ENCODE results near the gene LPP. TPM values are rescaled to one million over a fixed set of nuclear protein-coding genes. Genes with fewer than 3 reads are reported as not detected.

The LPP gene
- total and polyA plus RNA-seq, 9 of the 15 experiments (the other 6 are each of a cell fraction or from before 2014, with no cell fraction given): 0.07 to 0.18 TPM; not detected in 7

DNA sequence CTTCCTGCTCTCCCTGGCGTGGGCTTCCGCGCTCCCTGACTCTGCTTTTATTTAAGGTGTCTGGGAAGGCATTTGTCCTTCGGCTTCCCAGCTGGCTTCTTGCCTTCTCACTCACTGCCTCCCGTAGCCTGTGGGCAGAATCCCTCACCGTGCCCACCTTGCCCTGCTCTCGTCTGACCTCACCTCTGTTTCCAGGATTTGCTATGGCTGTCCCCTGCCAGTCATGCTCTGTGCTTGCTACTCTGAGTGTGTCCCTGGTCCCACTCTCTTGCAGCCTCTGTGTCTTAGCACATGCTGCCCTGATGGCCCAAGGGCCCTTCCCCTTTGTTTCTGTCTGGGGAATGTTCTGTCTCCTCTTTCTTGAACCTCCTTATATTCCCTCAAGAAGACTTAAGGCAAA is 26.2 kb downstream of the LPP start:
- BruUV-seq (replicated peaks): no TSS peak
- no peaks in the 10 kb centered on the region for H4K20me1 ChIP-seq (replicated peaks; ENCODE audit: control insufficient read depth, insufficient read depth, low read length)
- TF ChIP-seq SAFB2 (IDR thresholded peaks at IDR 0.05; ENCODE audit: borderline replicate concordance, low read depth, low read length, severe bottlenecking) (no peak), SMARCC2 (IDR thresholded peaks at IDR 0.05; ENCODE audit: low read depth) (no peak), BACH1 (tag; IDR thresholded peaks at IDR 0.05) (no peak), KLF10 (CRISPR knock-in tag; IDR thresholded peaks at IDR 0.05) (no peak), ZC3H8 (IDR thresholded peaks at IDR 0.05) (no peak), TEAD2 (tag; IDR thresholded peaks at IDR 0.05) (no peak), ZKSCAN3 (CRISPR knock-in tag; IDR thresholded peaks at IDR 0.05) (no peak), RBM22 (IDR thresholded peaks at IDR 0.05; ENCODE audit: low read depth, low read length, poor library complexity, severe bottlenecking) (no peak), ZNF324 (CRISPR knock-in tag; IDR thresholded peaks at IDR 0.05) (no peak), YY1 (IDR thresholded peaks at IDR 0.05; ENCODE audit: borderline replicate concordance in 1 of 3, control insufficient read depth in 1 of 3, extremely low read depth in 1 of 3, insufficient read depth in 3 of 3, insufficient read length in 1 of 3, insufficient replicate concordance in 2 of 3, low read depth in 1 of 3, low read length in 2 of 3) (no peak), KHSRP (IDR thresholded peaks at IDR 0.05) (no peak), KLF13 (tag; IDR thresholded peaks at IDR 0.05; ENCODE audit: borderline replicate concordance, low read depth) (no peak), SNRNP70 (optimal IDR thresholded peaks at IDR 0.05; ENCODE audit: low read depth, low read length) (no peak), E2F1 (CRISPR knock-in tag; IDR thresholded peaks at IDR 0.05) (no peak), SMAD2 (IDR thresholded peaks at IDR 0.05; ENCODE audit: low read depth, low read length) (no peak), ZNF507 (tag; conservative IDR thresholded peaks at IDR 0.05) (no peak), RFX5 (IDR thresholded peaks at IDR 0.05; ENCODE audit: low read depth, low read length) (no peak), ZKSCAN1 (IDR thresholded peaks at IDR 0.05; ENCODE audit: low read depth, low read length) (no peak)
- no peak overlapping the region for H3K9ac ChIP-seq (ENCODE audit: insufficient read depth in 1 of 2, low read depth in 2 of 2, low read length in 2 of 2)
- FAIRE-seq (no peak), DNase-seq (ENCODE audit: extremely low read depth in 1 of 4, low spot score in 3 of 4) (no peak), ATAC-seq (no peak)
- H3K4me1 ChIP-seq (replicated peaks in 1 of 2; ENCODE audit: control insufficient read depth in 2 of 2, insufficient read depth in 2 of 2, low read length in 2 of 2): no peaks in the 10 kb centered on the region
- intact Hi-C loops (cut with micrococcal nuclease) (no loop called here), in situ Hi-C loops (cut with MboI) (no loop called here)
- no peaks in the 10 kb centered on the region for H3K36me3 ChIP-seq (ENCODE audit: control insufficient read depth, insufficient read depth, low read length)
- H3K4me3 ChIP-seq: no peak overlapping the region
- 0 out of 5 replicates have a peak, but pooled peaks cover 0 to 5% of the 10 kb centered on the region in 2 experiments for H3K27me3 ChIP-seq (ENCODE audit: control insufficient read depth in 2 of 2, insufficient read depth in 2 of 2, low read length in 2 of 2)
- no peak overlapping the region for H2AFZ ChIP-seq (ENCODE audit: low read depth, low read length)
- ChIA-PET CTCF (ENCODE audit: low intra/inter-chr PET ratio) (no interaction called here), POLR2A (no interaction called here)
- no peaks in the 10 kb centered on the region for H3K79me2 ChIP-seq (ENCODE audit: control insufficient read depth, insufficient read depth, low read length)
- no peaks in the 10 kb centered on the region for H3K9me1 ChIP-seq (ENCODE audit: control insufficient read depth, insufficient read depth, low read length)
- no peak overlapping the region for H3K4me2 ChIP-seq (ENCODE audit: insufficient read depth, low read length)
- 0% methylated on average over 7 of the region's 7 CpGs for WGBS (ENCODE audit: insufficient coverage, low coverage, missing lambda C conversion rate)
- H3K27ac ChIP-seq (ENCODE audit: extremely low read depth, low read depth, low read length): no peak overlapping the region
- no peaks in the 10 kb centered on the region for H3K9me3 ChIP-seq (replicated peaks; ENCODE audit: control insufficient read depth, insufficient read depth, low read depth, low read length)

All from K562 (cell line).